ENCODE measurements around the gene KLHL2.
"Not testable (repeated sequence)": the region's sequence is repeated elsewhere in the genome, so short reads cannot be mapped to it uniquely, and the experiment has no call there.

KLHL2 gene

GRCh38 chr4:165236852-165237251 lies 29.5 kb downstream of the KLHL2 start:
- not testable (repeated sequence) for DNase-seq

GRCh38 chr4:165238041-165238640 lies 30.8 kb downstream of the KLHL2 start:
- DNase-seq, result not testable (repeated sequence)

GRCh38 chr4:165240761-165241160 lies 33.4 kb downstream of the KLHL2 start:
- DNase-seq, result not testable (repeated sequence)

GRCh38 chr4:165244148-165244547 lies 36.8 kb downstream of the KLHL2 start:
- not testable (repeated sequence) for DNase-seq

- DNase-seq, result not testable (repeated sequence)
Observed at GRCh38 chr4:165244587-165245186, 37.3 kb downstream of the KLHL2 start.

GRCh38 chr4:165248102-165248501 lies 40.7 kb downstream of the KLHL2 start:
- DNase-seq, result no peak

GRCh38 chr4:165248904-165249303 lies 41.5 kb downstream of the KLHL2 start:
- not testable (repeated sequence) for DNase-seq

- DNase-seq, result not testable (repeated sequence)
Observed at GRCh38 chr4:165254771-165255170, 47.4 kb downstream of the KLHL2 start.

GRCh38 chr4:165255439-165255838 lies 48.1 kb downstream of the KLHL2 start:
- peak; percentile 66 to 76 for DNase-seq

GRCh38 chr4:165256074-165256659 lies 48.8 kb downstream of the KLHL2 start:
- DNase-seq, result peak; percentile 22 to 59

- DNase-seq, result not testable (repeated sequence)
Observed at GRCh38 chr4:165259776-165260175, 52.4 kb downstream of the KLHL2 start.

- DNase-seq, result not testable (repeated sequence)
Observed at GRCh38 chr4:165262306-165262705, 54.9 kb downstream of the KLHL2 start.

GRCh38 chr4:165263466-165263865 lies 56.1 kb downstream of the KLHL2 start:
- not testable (repeated sequence) for DNase-seq

- not testable (repeated sequence) for DNase-seq
Observed at GRCh38 chr4:165269931-165270330, 62.6 kb downstream of the KLHL2 start.

- not testable (repeated sequence) for DNase-seq
Observed at GRCh38 chr4:165273443-165273842, 66.1 kb downstream of the KLHL2 start.

GRCh38 chr4:165275357-165275756 lies 68.0 kb downstream of the KLHL2 start:
- DNase-seq, result not testable (repeated sequence)

GRCh38 chr4:165279531-165279930 lies 72.2 kb downstream of the KLHL2 start:
- DNase-seq, result not testable (repeated sequence)

GRCh38 chr4:165284697-165285096 lies 77.3 kb downstream of the KLHL2 start:
- DNase-seq, result not testable (repeated sequence)

- DNase-seq, result not testable (repeated sequence)
Observed at GRCh38 chr4:165286619-165287340, 79.4 kb downstream of the KLHL2 start.

- no peak for DNase-seq
Observed at GRCh38 chr4:165288226-165288625, 80.9 kb downstream of the KLHL2 start.

- DNase-seq, result no peak
Observed at GRCh38 chr4:165288639-165289422, 81.5 kb downstream of the KLHL2 start.

- no peak for DNase-seq
Observed at GRCh38 chr4:165289423-165289785, 82.0 kb downstream of the KLHL2 start.

GRCh38 chr4:165293061-165293460 lies 85.7 kb downstream of the KLHL2 start:
- no peak for DNase-seq
